GM19099 (cell line): Measurements from ENCODE around the gene IGSF6.

Source experiments
- POLR2A ChIP-seq: IDR thresholded peaks from 3 replicates; pipeline ENCODE4 v1.6.1; 2011; ENCODE audit warnings: low read depth; ENCODE audit not compliant: insufficient read length; ENCODE audit errors: extremely low read depth

The IGSF6 gene

DNA sequence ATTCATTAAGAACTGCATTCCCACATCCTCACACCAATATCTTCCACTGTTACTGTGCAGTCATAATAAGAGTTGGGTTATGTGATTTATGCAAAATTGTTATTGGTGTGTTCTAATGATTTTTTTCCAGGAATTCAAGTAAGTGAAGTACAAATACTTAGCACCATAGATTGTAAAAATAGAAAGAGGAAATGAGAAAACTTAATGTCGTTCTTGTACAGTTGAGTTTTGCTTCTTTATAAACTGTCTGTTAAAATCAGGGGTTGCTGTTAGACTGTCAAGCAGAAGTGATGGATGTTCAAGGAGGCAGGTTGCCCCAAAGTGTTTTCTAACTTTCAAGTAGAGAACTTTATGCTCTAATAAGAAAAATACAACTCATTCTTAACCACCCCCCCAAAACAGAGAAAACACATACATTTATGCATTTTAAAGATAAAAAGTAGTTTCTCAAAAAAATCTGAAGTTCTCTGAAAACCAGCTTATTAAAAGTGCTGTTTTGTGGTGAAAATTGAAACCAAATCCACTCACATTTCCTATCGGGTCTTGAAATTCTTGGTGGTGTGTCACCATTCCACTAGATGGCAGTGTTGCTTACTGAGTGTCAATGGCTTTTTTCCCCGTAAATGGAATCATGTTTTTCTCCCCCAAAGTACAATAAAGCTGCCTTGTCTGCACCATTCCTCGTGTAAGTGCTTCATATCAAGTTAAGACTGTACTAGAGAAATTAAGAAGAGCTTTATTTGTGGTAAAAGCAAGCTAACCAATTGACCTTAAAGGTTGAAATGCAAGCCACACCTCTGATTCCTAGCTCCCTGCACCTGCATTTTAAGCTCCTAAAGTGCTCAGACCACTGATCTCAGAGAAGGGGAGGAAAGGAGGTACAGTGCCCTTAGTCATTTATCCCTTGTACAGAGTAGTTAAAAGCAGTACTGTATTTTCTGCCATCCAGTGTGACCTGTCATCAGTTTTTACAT lies 4.7 kb upstream of the IGSF6 start:
- TF ChIP-seq POLR2A: no peak

DNA sequence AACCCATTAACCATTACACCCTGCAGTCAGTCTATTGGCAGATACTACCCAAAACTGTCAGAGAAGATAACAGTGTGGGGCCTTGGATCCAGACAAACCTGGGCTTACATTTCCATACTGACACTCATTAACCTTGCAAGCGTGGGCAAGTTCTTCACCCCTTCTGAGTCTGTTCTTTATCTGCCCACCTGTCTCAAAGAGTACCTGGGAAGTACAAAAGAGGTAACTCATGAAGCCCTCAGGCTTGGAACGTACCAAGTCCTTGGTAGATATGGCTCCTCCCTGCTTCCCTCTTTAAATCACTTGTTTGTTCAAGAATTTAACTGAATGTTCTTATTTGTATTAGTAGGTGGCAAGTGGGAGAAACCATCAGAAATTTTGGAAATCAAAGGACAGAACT lies 2.5 kb upstream of the IGSF6 start:
- TF ChIP-seq POLR2A: no peak

DNA sequence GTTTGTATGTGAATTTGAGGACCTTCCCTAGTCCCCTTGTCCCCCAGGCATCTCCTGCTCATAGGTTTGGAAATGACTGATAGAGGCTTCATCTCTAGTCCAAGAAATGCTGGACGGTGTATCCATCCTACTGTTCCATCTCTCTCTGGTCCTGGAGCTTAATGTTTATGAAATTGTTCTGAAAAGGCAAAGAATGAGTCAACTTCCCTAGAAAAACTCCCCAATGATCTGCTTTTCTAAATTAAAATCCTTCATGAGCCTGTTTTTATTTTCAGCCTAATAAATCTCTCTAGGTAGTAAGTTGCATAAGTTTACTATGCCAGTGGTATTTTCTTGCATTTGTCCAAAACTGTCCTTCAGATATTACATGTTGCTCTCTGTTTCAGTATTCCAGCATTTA lies 2.1 kb upstream of the IGSF6 start:
- TF ChIP-seq POLR2A: no peak

DNA sequence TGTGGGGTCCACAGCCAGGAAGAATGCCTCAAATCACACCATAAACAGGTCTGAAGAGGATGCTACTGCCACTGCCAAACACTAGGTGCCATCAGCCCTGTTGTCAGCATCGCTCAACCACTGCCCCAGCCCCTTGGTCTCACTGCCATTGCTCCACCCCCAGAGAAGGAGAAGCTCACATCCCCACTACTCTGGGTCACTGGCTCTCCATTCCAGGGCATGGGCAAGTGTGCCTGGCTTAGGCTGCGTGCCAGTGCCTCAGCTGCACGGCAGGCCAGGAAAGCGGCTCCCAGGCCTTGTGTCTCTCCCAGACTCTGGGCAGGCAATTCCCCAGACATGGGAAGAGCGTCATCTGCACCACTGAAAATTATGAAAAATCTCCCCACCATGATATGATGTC lies 1.2 kb upstream of the IGSF6 start:
- no peak for TF ChIP-seq POLR2A

DNA sequence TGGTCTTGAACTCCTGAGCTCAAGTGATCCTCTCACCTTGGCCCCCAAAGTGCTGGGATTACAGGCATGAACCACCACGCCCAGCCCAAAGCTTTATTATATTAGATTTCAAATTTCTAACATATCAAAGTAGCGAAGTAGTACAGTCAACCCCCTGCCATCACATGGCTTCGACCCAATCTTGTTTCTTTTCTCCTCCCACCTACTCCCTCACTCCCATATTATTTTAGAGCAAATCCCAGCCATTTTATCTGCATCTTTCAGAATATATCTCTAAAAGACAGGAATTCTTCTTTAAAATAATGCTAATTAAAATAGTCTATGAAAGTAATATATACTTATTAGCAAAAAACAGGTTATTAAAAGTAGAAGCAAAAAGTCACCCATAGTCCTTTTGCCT lies 893 bp downstream of the IGSF6 start:
- TF ChIP-seq POLR2A: no peak

DNA sequence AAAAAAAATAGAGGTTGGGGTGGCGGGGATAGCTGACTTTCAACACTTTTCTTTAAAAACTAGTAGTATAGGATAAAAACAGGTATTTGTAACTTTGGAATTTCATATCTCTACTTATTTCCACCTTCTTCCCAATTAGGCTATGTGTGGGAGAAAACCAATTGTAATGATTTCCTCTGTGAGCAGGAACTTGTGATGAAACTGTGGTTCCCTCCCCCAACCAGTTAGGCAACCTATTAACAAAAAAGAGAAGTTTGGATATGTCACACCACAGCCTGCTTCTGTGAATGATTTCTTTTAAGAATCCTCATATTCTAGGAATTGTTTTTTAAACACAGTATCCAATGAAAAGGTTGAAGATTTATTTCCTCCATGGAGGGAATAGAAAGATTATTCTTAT lies 1.9 kb downstream of the IGSF6 start:
- no peak for TF ChIP-seq POLR2A

DNA sequence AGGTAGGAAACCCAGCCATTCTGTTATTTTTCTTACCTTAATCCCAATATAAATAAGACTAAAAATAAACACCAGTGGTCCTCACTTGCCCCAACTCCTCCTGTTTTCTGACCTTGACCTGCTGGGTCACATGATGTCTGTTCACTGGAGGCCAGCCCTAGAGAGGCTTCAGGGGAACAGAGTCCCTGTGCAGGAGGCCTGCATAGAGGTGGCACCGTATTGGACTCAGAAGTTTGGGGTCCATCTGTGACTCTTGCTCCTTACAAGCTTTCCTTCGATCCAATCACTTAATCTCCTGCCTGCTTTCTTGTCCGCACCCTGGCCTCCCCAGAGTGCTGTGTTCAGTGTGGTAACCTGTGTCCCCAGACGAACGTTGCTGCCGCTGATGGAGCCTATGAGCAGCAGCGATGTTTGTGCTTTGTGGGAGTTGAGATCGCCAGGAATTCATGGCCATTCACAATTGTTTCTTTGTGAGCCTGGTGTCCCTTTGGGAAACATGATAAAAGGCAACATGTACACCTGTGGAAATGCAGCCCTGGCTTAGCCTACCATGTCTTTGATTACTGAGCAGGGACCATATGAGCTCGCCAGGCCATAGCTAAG lies 4.7 kb downstream of the IGSF6 start:
- TF ChIP-seq POLR2A: no peak

DNA sequence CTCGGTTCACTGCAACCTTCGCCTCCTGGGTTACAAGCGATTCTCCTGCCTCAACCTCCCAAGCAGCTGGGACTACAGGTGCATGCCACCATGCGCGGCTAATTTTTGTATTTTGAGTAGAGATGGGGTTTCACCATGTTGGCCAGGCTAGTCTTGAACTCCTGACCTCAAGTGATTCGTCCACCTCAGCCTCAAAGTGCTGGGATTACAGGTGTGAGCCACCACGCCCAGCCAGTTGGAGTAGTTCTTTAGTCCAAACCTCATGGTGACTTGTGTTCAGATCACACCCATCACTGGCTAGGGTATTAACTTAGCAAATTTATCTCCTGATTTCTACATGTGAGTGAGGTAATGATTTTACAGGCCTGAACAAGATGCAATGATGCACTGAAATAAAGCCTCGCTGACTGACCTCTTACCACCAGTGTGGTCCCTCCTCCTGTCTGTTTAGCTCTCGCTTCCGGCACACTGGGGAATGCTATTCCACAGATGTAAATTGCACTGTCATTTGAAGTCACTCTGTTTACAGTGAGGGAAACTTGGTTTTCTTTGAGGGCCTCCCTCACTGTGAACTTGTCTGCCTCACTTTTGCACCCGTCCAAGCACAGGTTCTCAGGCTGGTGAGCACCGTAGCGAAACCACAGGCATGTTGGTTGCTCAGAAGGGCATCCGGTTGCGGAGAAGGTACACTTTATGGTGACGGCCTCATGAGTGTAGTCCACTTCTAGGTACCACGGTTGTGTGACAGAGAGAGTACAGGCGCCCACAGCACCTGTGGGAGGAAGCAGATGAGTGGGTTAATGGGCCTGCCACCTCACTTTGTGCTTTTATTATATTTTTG lies 5.5 kb downstream of the IGSF6 start:
- no peak for TF ChIP-seq POLR2A

DNA sequence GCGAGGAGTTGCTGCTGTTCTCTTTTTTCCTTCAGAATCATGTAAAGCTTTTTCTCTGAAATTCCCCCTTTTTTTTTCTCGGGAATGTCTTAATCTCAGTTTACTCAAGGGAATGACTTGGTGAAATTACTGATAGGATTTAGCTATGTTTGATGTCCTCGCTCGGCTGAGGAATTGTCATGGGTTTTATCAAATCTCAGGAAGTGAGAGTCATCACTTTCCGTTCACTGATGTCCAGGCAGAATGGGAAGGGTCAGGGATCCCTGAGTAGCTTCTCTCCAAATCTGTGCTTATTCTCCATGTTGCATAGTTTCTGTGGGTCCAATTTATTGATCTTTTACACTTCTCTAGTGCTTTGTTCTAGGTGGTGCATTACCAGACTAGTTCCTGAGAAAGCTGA lies 6.3 kb downstream of the IGSF6 start:
- TF ChIP-seq POLR2A: no peak

DNA sequence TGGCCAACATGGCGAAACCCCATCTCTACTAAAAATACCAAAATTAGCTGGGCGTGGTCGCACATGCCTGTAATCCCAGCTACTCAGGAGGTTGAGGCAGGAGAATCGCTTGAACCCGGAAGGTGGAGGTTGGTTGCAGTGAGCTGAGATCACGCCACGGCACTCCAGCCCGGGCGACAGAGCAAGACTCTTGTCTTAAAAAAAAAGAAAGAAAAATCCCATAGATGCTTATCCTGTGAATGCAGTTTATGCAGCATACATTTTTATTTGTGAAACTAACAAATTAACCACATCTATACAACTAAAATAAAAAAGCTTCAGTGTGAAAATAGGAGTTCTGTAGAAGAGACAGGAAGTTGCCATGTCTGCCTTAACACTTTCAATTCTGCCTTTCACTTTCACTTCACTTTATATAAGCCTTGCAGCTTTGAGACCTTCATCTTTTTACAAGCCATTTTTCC lies 7.1 kb downstream of the IGSF6 start:
- TF ChIP-seq POLR2A: no peak

DNA sequence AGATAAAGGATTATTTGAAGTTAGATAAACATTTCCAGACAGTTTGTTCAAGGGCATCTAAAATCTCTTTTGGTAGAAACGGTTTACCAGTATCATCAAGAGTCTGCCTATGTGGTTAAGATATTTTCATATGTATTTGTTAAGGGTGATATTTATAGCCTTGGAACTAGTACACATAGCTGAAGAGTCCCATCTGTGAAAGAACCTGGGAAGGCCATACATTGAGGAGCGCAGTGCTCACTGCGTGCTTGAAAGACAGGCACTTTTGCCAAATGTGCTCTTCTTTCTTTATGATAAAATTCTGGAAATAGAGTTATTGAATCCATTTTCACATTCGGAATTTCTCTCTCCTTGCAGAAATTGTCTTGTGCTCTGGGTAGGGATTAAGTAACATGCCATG lies 7.7 kb downstream of the IGSF6 start:
- TF ChIP-seq POLR2A: no peak

DNA sequence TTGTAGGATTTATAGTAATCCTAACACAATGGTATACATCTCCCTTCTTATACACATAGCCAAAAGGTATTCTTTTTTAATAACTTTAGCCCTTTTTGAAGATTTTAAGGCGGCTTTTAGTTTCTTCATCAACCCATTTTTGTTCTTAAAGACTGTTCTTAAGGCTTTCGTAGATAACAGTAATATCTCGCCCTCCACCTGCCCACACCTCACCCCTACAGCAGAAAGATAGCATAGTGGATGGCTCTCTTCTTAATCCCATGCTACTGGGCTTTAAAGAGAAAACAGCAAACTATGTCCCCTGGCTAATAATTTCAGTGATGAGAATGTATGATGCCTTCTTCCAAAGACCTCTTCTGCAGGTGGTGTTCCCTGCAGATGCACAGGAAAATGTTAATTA lies 8.6 kb downstream of the IGSF6 start:
- no peak for TF ChIP-seq POLR2A

DNA sequence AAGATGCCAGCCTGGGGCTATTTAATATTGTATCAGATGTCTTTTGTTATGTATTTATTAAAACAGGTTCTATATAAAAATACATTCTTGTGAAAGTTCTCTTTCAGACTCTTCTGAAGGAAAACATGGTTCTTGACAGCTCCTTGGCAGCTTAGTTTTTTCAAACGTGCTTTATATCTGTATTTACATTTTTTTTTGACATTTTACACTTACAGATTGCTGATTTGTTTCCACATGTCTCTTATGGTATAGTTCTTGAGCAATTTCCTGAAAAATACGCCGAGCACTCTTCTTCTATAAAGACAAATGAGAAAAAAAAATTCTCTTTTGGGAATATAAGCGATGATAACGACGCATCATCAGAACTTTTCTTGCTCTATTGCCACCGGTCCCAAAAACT lies 9.5 kb downstream of the IGSF6 start:
- no peak for TF ChIP-seq POLR2A

DNA sequence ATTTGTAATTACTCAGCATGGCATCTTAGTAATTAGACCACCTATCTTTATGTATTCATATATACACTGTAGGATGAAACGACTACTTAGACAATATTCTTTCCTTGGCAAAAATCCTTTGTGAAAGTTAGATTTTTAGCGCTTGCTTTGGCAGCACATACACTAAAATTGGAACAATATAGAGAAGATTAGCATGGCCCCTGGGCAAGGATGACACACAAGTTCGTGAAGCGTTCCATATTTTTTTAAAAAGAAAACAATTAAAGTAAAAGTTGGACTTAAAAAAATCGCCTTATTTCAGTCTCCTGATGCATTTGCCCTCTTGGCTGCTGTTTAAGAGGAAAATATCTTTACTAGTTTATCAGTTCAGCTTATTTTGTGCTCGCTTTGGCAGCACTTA lies 10.5 kb downstream of the IGSF6 start:
- TF ChIP-seq POLR2A: no peak

DNA sequence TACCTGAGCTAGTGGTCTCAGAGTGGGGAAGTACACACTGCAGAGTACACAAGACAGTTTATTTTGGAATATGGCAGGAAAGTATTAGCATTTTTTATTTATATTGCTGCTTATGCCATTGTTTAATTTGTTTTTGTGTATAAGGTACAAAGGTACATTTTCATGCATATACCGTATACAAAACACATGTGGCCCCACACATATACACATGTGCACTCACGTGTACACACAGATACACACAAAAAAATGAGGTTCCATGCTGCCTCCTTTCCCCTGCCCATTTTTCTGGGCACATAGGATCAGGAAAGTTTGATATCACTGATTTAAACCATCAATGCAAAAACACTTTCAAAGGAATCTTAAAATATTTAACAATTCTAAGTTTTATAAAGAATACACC lies 12.9 kb downstream of the IGSF6 start:
- TF ChIP-seq POLR2A: no peak

DNA sequence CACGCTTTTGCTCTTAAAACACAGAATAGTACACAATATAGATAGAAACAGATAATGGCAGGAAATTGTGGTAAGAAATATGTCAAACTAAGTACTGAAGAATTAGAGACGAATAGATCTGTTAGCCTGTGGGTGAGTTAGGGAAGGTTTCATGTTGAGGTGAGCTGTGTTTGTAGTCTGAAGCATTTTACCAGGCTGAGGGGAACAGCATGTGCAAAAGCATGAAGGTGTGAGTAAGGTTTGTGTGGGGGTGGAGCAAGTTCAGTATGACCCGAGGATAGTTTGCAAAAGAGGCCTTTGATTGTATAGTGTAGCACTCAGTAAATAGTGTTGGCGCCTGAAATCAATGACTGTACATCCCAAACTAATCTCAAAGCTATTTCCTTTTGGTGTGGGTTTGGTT lies 13.8 kb downstream of the IGSF6 start:
- TF ChIP-seq POLR2A: no peak
